ENCODE data around the gene TNFSF4.

DNA sequence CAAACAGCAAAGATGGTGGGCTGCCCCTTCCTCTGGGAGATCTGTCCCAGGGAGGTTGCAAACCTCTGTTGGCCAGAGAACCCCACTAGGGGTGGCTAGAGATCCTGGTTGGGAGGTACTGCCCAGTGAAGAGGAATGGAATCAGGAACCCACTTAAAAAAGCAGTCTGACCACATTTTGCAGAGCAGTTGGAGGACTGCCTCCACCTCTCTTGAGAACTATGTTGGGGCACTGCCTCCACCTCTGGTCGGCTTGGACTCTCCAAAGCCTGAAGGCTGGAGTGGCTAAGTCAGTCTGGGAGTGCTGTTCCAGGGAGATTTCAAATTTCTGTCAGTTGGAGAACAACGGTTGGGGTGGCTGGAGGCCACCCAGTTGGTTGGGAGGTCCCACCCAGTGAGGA, 58.6 kb downstream of the TNFSF4 start:
- TF ChIP-seq CTCF (IDR thresholded peaks at IDR 0.05), result no peak
- no peak for TF ChIP-seq POLR2A (IDR thresholded peaks at IDR 0.05)
